ENCODE results near the gene SPAST.
"Not testable (repeated sequence)": the region's sequence is repeated elsewhere in the genome, so short reads cannot be mapped to it uniquely, and the experiment has no call there.

SPAST gene

GRCh38 chr2:32124660-32125059, 61.3 kb downstream of the SPAST start:
- no peak for DNase-seq (ENCODE audit: low spot score)

GRCh38 chr2:32128636-32129035, 65.3 kb downstream of the SPAST start:
- DNase-seq (ENCODE audit: low spot score): no peak

- no peak for DNase-seq (ENCODE audit: low spot score)
Observed at GRCh38 chr2:32129086-32129485, 65.7 kb downstream of the SPAST start.

GRCh38 chr2:32135409-32135808, 72.1 kb downstream of the SPAST start:
- peak; percentile 89 for DNase-seq (ENCODE audit: low spot score)

GRCh38 chr2:32136097-32136496, 72.7 kb downstream of the SPAST start:
- DNase-seq (ENCODE audit: low spot score): peak; percentile 6

GRCh38 chr2:32151544-32151943, 88.2 kb downstream of the SPAST start:
- DNase-seq (ENCODE audit: low spot score): not testable (repeated sequence)

GRCh38 chr2:32159678-32160077, 96.3 kb downstream of the SPAST start:
- DNase-seq (ENCODE audit: low spot score): no peak

GRCh38 chr2:32161296-32161695, 97.9 kb downstream of the SPAST start:
- no peak for DNase-seq (ENCODE audit: low spot score)

- DNase-seq (ENCODE audit: low spot score): not testable (repeated sequence)
Observed at GRCh38 chr2:32164254-32164653, 100.9 kb downstream of the SPAST start.

- not testable (repeated sequence) for DNase-seq (ENCODE audit: low spot score)
Observed at GRCh38 chr2:32165027-32165347, 101.6 kb downstream of the SPAST start.

- no peak for DNase-seq (ENCODE audit: low spot score)
Observed at GRCh38 chr2:32166115-32166574, 102.8 kb downstream of the SPAST start.

GRCh38 chr2:32168513-32168912, 105.2 kb downstream of the SPAST start:
- DNase-seq (ENCODE audit: low spot score): no peak

GRCh38 chr2:32172870-32173269, 109.5 kb downstream of the SPAST start:
- DNase-seq (ENCODE audit: low spot score): no peak

- DNase-seq (ENCODE audit: low spot score): no peak
Observed at GRCh38 chr2:32182667-32183066, 119.3 kb downstream of the SPAST start.

GRCh38 chr2:32189011-32189410, 125.7 kb downstream of the SPAST start:
- DNase-seq (ENCODE audit: low spot score): no peak

- DNase-seq (ENCODE audit: low spot score): no peak
Observed at GRCh38 chr2:32192418-32192817, 129.1 kb downstream of the SPAST start.

GRCh38 chr2:32200814-32201213, 137.5 kb downstream of the SPAST start:
- DNase-seq (ENCODE audit: low spot score): no peak

GRCh38 chr2:32203428-32203827, 140.1 kb downstream of the SPAST start:
- DNase-seq (ENCODE audit: low spot score): not testable (repeated sequence)
